ENCODE data around the gene GJB5. TPM values are rescaled to one million over a fixed set of nuclear protein-coding genes. Genes with fewer than 3 reads are reported as not detected.
A peak's percentile ranks its signal among the peaks of the same experiment; 100 is the strongest.

Gene GJB5
- total and polyA plus RNA-seq, 2 donors, result 1.7 to 3.9 TPM

- 76% methylated on average over 18 of the region's 18 CpGs for WGBS
- no peaks in the 10 kb centered on the region for H3K9me3 ChIP-seq (ENCODE audit: control insufficient read depth in 2 of 2, insufficient read depth in 1 of 2, low read length in 1 of 2)
- no peaks in the 10 kb centered on the region for H3K4me1 ChIP-seq (ENCODE audit: control insufficient read depth in 2 of 2, insufficient read depth in 2 of 2, low read length in 2 of 2)
- no peak overlapping the region for H3K4me3 ChIP-seq (ENCODE audit: low read length in 2 of 2)
- no peak overlapping the region for H3K27ac ChIP-seq (ENCODE audit: low read depth in 1 of 2, low read length in 1 of 2)
- no peak for DNase-seq (ENCODE audit: low read depth in 6 of 9, low spot score in 9 of 9)
- H3K36me3 ChIP-seq (ENCODE audit: control insufficient read depth in 2 of 2, insufficient read depth in 2 of 2, low read length in 1 of 2), result no peaks in the 10 kb centered on the region
- peaks cover 0 to 3% of the 10 kb centered on the region in 2 donors for H3K27me3 ChIP-seq (ENCODE audit: control insufficient read depth in 2 of 2, insufficient read depth in 1 of 2, low read length in 1 of 2)
Measured at GRCh38 chr1:34740161-34740868, 14.5 kb upstream of the GJB5 start.

- H3K4me1 ChIP-seq (ENCODE audit: control insufficient read depth in 2 of 2, insufficient read depth in 2 of 2, low read length in 2 of 2), result no peaks in the 10 kb centered on the region
- peaks cover 0 to 3% of the 10 kb centered on the region in 2 donors for H3K27me3 ChIP-seq (ENCODE audit: control insufficient read depth in 2 of 2, insufficient read depth in 1 of 2, low read length in 1 of 2)
- no peak overlapping the region for H3K4me3 ChIP-seq (ENCODE audit: low read length in 2 of 2)
- no peaks in the 10 kb centered on the region for H3K36me3 ChIP-seq (ENCODE audit: control insufficient read depth in 2 of 2, insufficient read depth in 2 of 2, low read length in 1 of 2)
- 14% methylated on average over 16 of the region's 16 CpGs for WGBS
- no peak overlapping the region for H3K27ac ChIP-seq (ENCODE audit: low read depth in 1 of 2, low read length in 1 of 2)
- H3K9me3 ChIP-seq (ENCODE audit: control insufficient read depth in 2 of 2, insufficient read depth in 1 of 2, low read length in 1 of 2), result no peaks in the 10 kb centered on the region
- DNase-seq (ENCODE audit: low read depth in 6 of 9, low spot score in 9 of 9), result peak in 8 of 9 donors; percentile 11 to 76 (median 44)
Measured at GRCh38 chr1:34742667-34743270, 12.1 kb upstream of the GJB5 start.

- Histone ChIP-seq H3K4me3 (ENCODE audit: low read length in 2 of 2) (no peak overlapping the region), H3K9me3 (ENCODE audit: control insufficient read depth in 2 of 2, insufficient read depth in 1 of 2, low read length in 1 of 2) (no peaks in the 10 kb centered on the region), H3K27ac (ENCODE audit: low read depth in 1 of 2, low read length in 1 of 2) (no peak overlapping the region), H3K27me3 (ENCODE audit: control insufficient read depth in 2 of 2, insufficient read depth in 1 of 2, low read length in 1 of 2) (peaks cover 0 to 3% of the 10 kb centered on the region in 2 donors), H3K36me3 (ENCODE audit: control insufficient read depth in 2 of 2, insufficient read depth in 2 of 2, low read length in 1 of 2) (no peaks in the 10 kb centered on the region), H3K4me1 (ENCODE audit: control insufficient read depth in 2 of 2, insufficient read depth in 2 of 2, low read length in 2 of 2) (no peaks in the 10 kb centered on the region)
- no peak for DNase-seq (ENCODE audit: low read depth in 6 of 9, low spot score in 9 of 9)
- 82% methylated on average over 6 of the region's 6 CpGs for WGBS
Measured at GRCh38 chr1:34743775-34744174, 11.1 kb upstream of the GJB5 start.

- Histone ChIP-seq H3K4me1 (ENCODE audit: control insufficient read depth in 2 of 2, insufficient read depth in 2 of 2, low read length in 2 of 2) (no peaks in the 10 kb centered on the region), H3K9me3 (ENCODE audit: control insufficient read depth in 2 of 2, insufficient read depth in 1 of 2, low read length in 1 of 2) (no peaks in the 10 kb centered on the region), H3K27me3 (ENCODE audit: control insufficient read depth in 2 of 2, insufficient read depth in 1 of 2, low read length in 1 of 2) (peaks cover 0 to 3% of the 10 kb centered on the region in 2 donors), H3K36me3 (ENCODE audit: control insufficient read depth in 2 of 2, insufficient read depth in 2 of 2, low read length in 1 of 2) (no peaks in the 10 kb centered on the region), H3K27ac (ENCODE audit: low read depth in 1 of 2, low read length in 1 of 2) (no peak overlapping the region), H3K4me3 (ENCODE audit: low read length in 2 of 2) (no peak overlapping the region)
- no peak for DNase-seq (ENCODE audit: low read depth in 6 of 9, low spot score in 9 of 9)
- 82% methylated on average over 3 of the region's 3 CpGs for WGBS
Measured at GRCh38 chr1:34744851-34745250, 10.0 kb upstream of the GJB5 start.

- Histone ChIP-seq H3K4me3 (ENCODE audit: low read length in 2 of 2) (no peak overlapping the region), H3K27me3 (ENCODE audit: control insufficient read depth in 2 of 2, insufficient read depth in 1 of 2, low read length in 1 of 2) (peaks cover 0 to 3% of the 10 kb centered on the region in 2 donors), H3K9me3 (ENCODE audit: control insufficient read depth in 2 of 2, insufficient read depth in 1 of 2, low read length in 1 of 2) (no peaks in the 10 kb centered on the region), H3K36me3 (ENCODE audit: control insufficient read depth in 2 of 2, insufficient read depth in 2 of 2, low read length in 1 of 2) (no peaks in the 10 kb centered on the region), H3K27ac (ENCODE audit: low read depth in 1 of 2, low read length in 1 of 2) (no peak overlapping the region), H3K4me1 (ENCODE audit: control insufficient read depth in 2 of 2, insufficient read depth in 2 of 2, low read length in 2 of 2) (no peaks in the 10 kb centered on the region)
- 95% methylated on average over 5 of the region's 5 CpGs for WGBS
- DNase-seq (ENCODE audit: low read depth in 6 of 9, low spot score in 9 of 9), result no peak
Measured at GRCh38 chr1:34745666-34746065, 9.2 kb upstream of the GJB5 start.

GRCh38 chr1:34746101-34746500 is 8.7 kb upstream of the GJB5 start:
- 97% methylated on average over 4 of the region's 4 CpGs for WGBS
- DNase-seq (ENCODE audit: low read depth in 6 of 9, low spot score in 9 of 9), result no peak
- no peak overlapping the region for H3K27ac ChIP-seq (ENCODE audit: low read depth in 1 of 2, low read length in 1 of 2)
- no peak overlapping the region for H3K4me3 ChIP-seq (ENCODE audit: low read length in 2 of 2)
- H3K4me1 ChIP-seq (ENCODE audit: control insufficient read depth in 2 of 2, insufficient read depth in 2 of 2, low read length in 2 of 2), result no peaks in the 10 kb centered on the region
- no peaks in the 10 kb centered on the region for H3K36me3 ChIP-seq (ENCODE audit: control insufficient read depth in 2 of 2, insufficient read depth in 2 of 2, low read length in 1 of 2)
- peaks cover 0 to 3% of the 10 kb centered on the region in 2 donors for H3K27me3 ChIP-seq (ENCODE audit: control insufficient read depth in 2 of 2, insufficient read depth in 1 of 2, low read length in 1 of 2)
- no peaks in the 10 kb centered on the region for H3K9me3 ChIP-seq (ENCODE audit: control insufficient read depth in 2 of 2, insufficient read depth in 1 of 2, low read length in 1 of 2)

- no peak overlapping the region for H3K27ac ChIP-seq (ENCODE audit: low read depth in 1 of 2, low read length in 1 of 2)
- H3K9me3 ChIP-seq (ENCODE audit: control insufficient read depth in 2 of 2, insufficient read depth in 1 of 2, low read length in 1 of 2), result no peaks in the 10 kb centered on the region
- no peaks in the 10 kb centered on the region for H3K36me3 ChIP-seq (ENCODE audit: control insufficient read depth in 2 of 2, insufficient read depth in 2 of 2, low read length in 1 of 2)
- peaks cover 0 to 2% of the 10 kb centered on the region in 2 donors for H3K27me3 ChIP-seq (ENCODE audit: control insufficient read depth in 2 of 2, insufficient read depth in 1 of 2, low read length in 1 of 2)
- H3K4me1 ChIP-seq (ENCODE audit: control insufficient read depth in 2 of 2, insufficient read depth in 2 of 2, low read length in 2 of 2), result no peaks in the 10 kb centered on the region
- WGBS, result 88% methylated on average over 18 of the region's 18 CpGs
- no peak for DNase-seq (ENCODE audit: low read depth in 6 of 9, low spot score in 9 of 9)
- no peak overlapping the region for H3K4me3 ChIP-seq (ENCODE audit: low read length in 2 of 2)
Measured at GRCh38 chr1:34746785-34747637, 7.8 kb upstream of the GJB5 start.

- no peaks in the 10 kb centered on the region for H3K27me3 ChIP-seq (ENCODE audit: control insufficient read depth in 2 of 2, insufficient read depth in 1 of 2, low read length in 1 of 2)
- whole genome bisulfite sequencing, result 93% methylated on average over 6 of the region's 6 CpGs
- H3K9me3 ChIP-seq (ENCODE audit: control insufficient read depth in 2 of 2, insufficient read depth in 1 of 2, low read length in 1 of 2), result no peaks in the 10 kb centered on the region
- no peaks in the 10 kb centered on the region for H3K36me3 ChIP-seq (ENCODE audit: control insufficient read depth in 2 of 2, insufficient read depth in 2 of 2, low read length in 1 of 2)
- DNase-seq (ENCODE audit: low read depth in 6 of 9, low spot score in 9 of 9), result no peak
- no peak overlapping the region for H3K27ac ChIP-seq (ENCODE audit: low read depth in 1 of 2, low read length in 1 of 2)
- no peak overlapping the region for H3K4me3 ChIP-seq (ENCODE audit: low read length in 2 of 2)
- H3K4me1 ChIP-seq (ENCODE audit: control insufficient read depth in 2 of 2, insufficient read depth in 2 of 2, low read length in 2 of 2), result no peaks in the 10 kb centered on the region
Measured at GRCh38 chr1:34747638-34747941, 7.3 kb upstream of the GJB5 start.

- peaks cover 0 to 7% of the 10 kb centered on the region in 2 donors for H3K4me1 ChIP-seq (ENCODE audit: control insufficient read depth in 2 of 2, insufficient read depth in 2 of 2, low read length in 2 of 2)
- no peak overlapping the region for H3K27ac ChIP-seq (ENCODE audit: low read depth in 1 of 2, low read length in 1 of 2)
- no peak overlapping the region for H3K4me3 ChIP-seq (ENCODE audit: low read length in 2 of 2)
- WGBS, result 81% methylated on average over 8 of the region's 8 CpGs
- no peaks in the 10 kb centered on the region for H3K36me3 ChIP-seq (ENCODE audit: control insufficient read depth in 2 of 2, insufficient read depth in 2 of 2, low read length in 1 of 2)
- no peak for DNase-seq (ENCODE audit: low read depth in 6 of 9, low spot score in 9 of 9)
- no peaks in the 10 kb centered on the region for H3K9me3 ChIP-seq (ENCODE audit: control insufficient read depth in 2 of 2, insufficient read depth in 1 of 2, low read length in 1 of 2)
- H3K27me3 ChIP-seq (ENCODE audit: control insufficient read depth in 2 of 2, insufficient read depth in 1 of 2, low read length in 1 of 2), result no peaks in the 10 kb centered on the region
Measured at GRCh38 chr1:34749992-34750391, 4.9 kb upstream of the GJB5 start.
